B cell (primary cell): ENCODE measurements around the gene PARD3. TPM values are rescaled to one million over a fixed set of nuclear protein-coding genes. Genes with fewer than 3 reads are reported as not detected.

ENCODE experiments used
- ATAC-seq: fragments of 200-7000 bp; cut with Tn5 transposase; one replicate; pipeline ENCODE4 v1.10.0; 2021; ENCODE audit warnings: low read depth, mild to moderate bottlenecking, moderate number of reproducible peaks, moderate library complexity
- CTCF ChIA-PET: fragments of 350-600 bp; sonication (Branson Sonifier 250); formaldehyde crosslinking; loops from one replicate; lab custom pipeline; 2021; ENCODE audit warnings: antibody characterized with exemption, inconsistent platforms; lab: Charles Lee
- POLR2A ChIA-PET: fragments of 350-600 bp; sonication (Branson Sonifier 250); formaldehyde crosslinking; loops from one replicate; lab custom pipeline; 2021; ENCODE audit warnings: antibody characterized with exemption; lab: Charles Lee
- DNase-seq: peaks from one replicate; pipeline ENCODE4 v3.0.0; 2013
- H2AFZ ChIP-seq: 2 replicates; pipeline ENCODE4 v1.6.1; 2012; ENCODE audit warnings: mild to moderate bottlenecking, low read depth, low read length; ENCODE audit not compliant: insufficient read depth, poor library complexity, severe bottlenecking
- H3K27ac ChIP-seq, 2 donors: 1 replicate in 1 of 2; 2 replicates in 1 of 2; pipeline ENCODE4 v1.5.1; 2012 to 2013; ENCODE audit warnings: low read length in 2 of 2, mild to moderate bottlenecking in 2 of 2, moderate library complexity in 1 of 2
- H3K27me3 ChIP-seq, 4 experiments: fragments of 200-600 bp in 1 of 4; sonication (generic) in 1 of 4; replicated peaks in 1 of 4; 1 replicate in 2 of 4; 2 replicates in 2 of 4; pipeline versions ENCODE4 v1.6.1 to v1.7.0; 2013 to 2016; ENCODE audit warnings: low read length in 3 of 4, mild to moderate bottlenecking in 2 of 4, mixed read lengths in 1 of 4, moderate library complexity in 1 of 4; ENCODE audit not compliant: insufficient read depth in 4 of 4, control insufficient read depth in 3 of 4; ENCODE audit errors: control extremely low read depth in 1 of 4
- H3K36me3 ChIP-seq, 2 experiments: replicated peaks in 1 of 2; 1 replicate in 1 of 2; 2 replicates in 1 of 2; pipeline versions ENCODE4 v1.6.1 to v1.7.1; 2013; ENCODE audit warnings: low read length in 1 of 2; ENCODE audit not compliant: insufficient read depth in 2 of 2, control insufficient read depth in 1 of 2; ENCODE audit errors: control extremely low read depth in 1 of 2, extremely low read depth in 1 of 2
- H3K4me1 ChIP-seq, 2 donors: fragments of 200-600 bp in 1 of 2; sonication (generic) in 1 of 2; 1 replicate in 1 of 2; 2 replicates in 1 of 2; pipeline versions ENCODE4 v1.5.1 to v1.6.1; 2013 to 2017; ENCODE audit warnings: low read length in 2 of 2; ENCODE audit not compliant: control insufficient read depth in 2 of 2, insufficient read depth in 2 of 2
- H3K4me2 ChIP-seq: replicated peaks from 2 replicates; pipeline ENCODE3; 2012; ENCODE audit warnings: mild to moderate bottlenecking, low read depth, low read length; ENCODE audit not compliant: poor library complexity, severe bottlenecking
- H3K4me3 ChIP-seq, 5 experiments: fragments of 200-600 bp in 1 of 5; sonication (generic) in 1 of 5; 1 replicate in 3 of 5; 2 replicates in 2 of 5; pipeline versions ENCODE4 v1.5.1 to v1.7.0; 2011 to 2016; ENCODE audit warnings: low read length in 4 of 5, mild to moderate bottlenecking in 4 of 5, low read depth in 2 of 5, control low read depth in 1 of 5, moderate library complexity in 1 of 5; ENCODE audit not compliant: insufficient read depth in 1 of 5; ENCODE audit errors: control extremely low read depth in 1 of 5, extremely low read depth in 1 of 5
- H3K79me2 ChIP-seq: fragments of 200-600 bp; sonication (generic); one replicate; pipeline ENCODE4 v1.6.0; 2016; ENCODE audit warnings: low read length; ENCODE audit not compliant: control insufficient read depth, insufficient read depth
- H3K9ac ChIP-seq: fragments of 200-600 bp; sonication (generic); 2 replicates; pipeline ENCODE4 v1.6.1; 2017; ENCODE audit warnings: mild to moderate bottlenecking, low read length, moderate library complexity
- H3K9me3 ChIP-seq, 3 donors: one replicate each; pipeline versions ENCODE4 v1.6.1 to v1.7.1; 2013; ENCODE audit warnings: low read length in 2 of 3; ENCODE audit not compliant: control insufficient read depth in 2 of 3, insufficient read depth in 1 of 3; ENCODE audit errors: control extremely low read depth in 1 of 3
- H4K20me1 ChIP-seq: 2 replicates; pipeline ENCODE4 v1.6.0; 2012; ENCODE audit warnings: mild to moderate bottlenecking, low read length; ENCODE audit not compliant: insufficient read depth, control insufficient read depth, poor library complexity, severe bottlenecking
- H3K27ac Mint-ChIP-seq: one replicate; pipeline ENCODE4 v1.8.0; 2021; ENCODE audit warnings: mixed read lengths
- H3K27me3 Mint-ChIP-seq: one replicate; pipeline ENCODE4 v1.8.0; 2021; ENCODE audit warnings: mixed read lengths
- H3K4me1 Mint-ChIP-seq: one replicate; pipeline ENCODE4 v1.8.0; 2021; ENCODE audit warnings: mixed read lengths
- H3K4me3 Mint-ChIP-seq: one replicate; pipeline ENCODE4 v1.8.0; 2021; ENCODE audit warnings: mixed read lengths
- H3K9me3 Mint-ChIP-seq: one replicate; pipeline ENCODE4 v1.8.0; 2022; ENCODE audit warnings: mixed read lengths; ENCODE audit not compliant: insufficient read depth
- CTCF ChIP-seq: fragments of 200-600 bp; IDR thresholded peaks from one replicate; pipeline ENCODE4 v1.8.0; 2022; ENCODE audit warnings: antibody characterized with exemption, mild to moderate bottlenecking
- EZH2 ChIP-seq: IDR thresholded peaks from 2 replicates; pipeline ENCODE4 v1.6.1; 2012; ENCODE audit warnings: borderline replicate concordance, low read depth, mild to moderate bottlenecking, moderate library complexity, low read length; ENCODE audit not compliant: insufficient read depth, poor library complexity, severe bottlenecking
- WGBS: methylation state at CpG from one replicate; pipeline ENCODE4 v1.1.5; 2013; ENCODE audit warnings: missing lambda C conversion rate; ENCODE audit not compliant: insufficient coverage; 5-methylcytosine and 5-hydroxymethylcytosine counted together
- intact Hi-C: fragments of 100-400 bp; cut with micrococcal nuclease; formaldehyde crosslinking; loops from one replicate; pipeline ENCODE4 v1.10.0; 2022
- polyA plus RNA-seq: library from polyadenylated mRNA; depleted of rRNA; stranded (reverse); fragments of >200 nt; gene quantifications from 2 replicates; pipeline ENCODE4 v1.2.3, GENCODE V29; 2012
- total RNA-seq, 2 donors: library from RNA; stranded (reverse); fragments of 120-200 nt in 1 of 2; gene quantifications; 1 replicate in 1 of 2; 2 replicates in 1 of 2; pipeline versions ENCODE4 v1.2.3 to v1.2.4, GENCODE V29; 2013 to 2022

Gene PARD3
- total and polyA plus RNA-seq, 2 donors (not counting 1 experiment from before 2014, with no cell fraction given): not detected

GRCh38 chr10:34528320-34528719 is 286.8 kb downstream of the PARD3 start:
- Histone ChIP-seq H3K4me3 (no peak overlapping the region), H4K20me1 (no peaks in the 10 kb centered on the region), H3K9ac (no peak overlapping the region), H3K36me3 (no peaks in the 10 kb centered on the region), H3K27me3 (no peaks in the 10 kb centered on the region), H3K27ac (no peak overlapping the region), H3K4me1 (no peaks in the 10 kb centered on the region), H3K4me2 (no peak overlapping the region), H3K79me2 (no peaks in the 10 kb centered on the region), H3K9me3 (peaks cover 0 to 1% (median 0%) of the 10 kb centered on the region in 3 donors), H2AFZ (no peak overlapping the region)
- Mint-ChIP-seq H3K27me3 (no peaks in the 10 kb centered on the region), H3K4me3 (no peak overlapping the region), H3K27ac (no peak overlapping the region), H3K4me1 (no peaks in the 10 kb centered on the region), H3K9me3 (no peaks in the 10 kb centered on the region)
- intact Hi-C loops: no loop called here
- CTCF ChIA-PET: no interaction called here
- DNase-seq (no peak), ATAC-seq (no peak)
- TF ChIP-seq CTCF (no peak), EZH2 (no peak)
- POLR2A ChIA-PET: no interaction called here
- WGBS: no CpG with 5 or more reads among the region's 3 CpGs

DNA sequence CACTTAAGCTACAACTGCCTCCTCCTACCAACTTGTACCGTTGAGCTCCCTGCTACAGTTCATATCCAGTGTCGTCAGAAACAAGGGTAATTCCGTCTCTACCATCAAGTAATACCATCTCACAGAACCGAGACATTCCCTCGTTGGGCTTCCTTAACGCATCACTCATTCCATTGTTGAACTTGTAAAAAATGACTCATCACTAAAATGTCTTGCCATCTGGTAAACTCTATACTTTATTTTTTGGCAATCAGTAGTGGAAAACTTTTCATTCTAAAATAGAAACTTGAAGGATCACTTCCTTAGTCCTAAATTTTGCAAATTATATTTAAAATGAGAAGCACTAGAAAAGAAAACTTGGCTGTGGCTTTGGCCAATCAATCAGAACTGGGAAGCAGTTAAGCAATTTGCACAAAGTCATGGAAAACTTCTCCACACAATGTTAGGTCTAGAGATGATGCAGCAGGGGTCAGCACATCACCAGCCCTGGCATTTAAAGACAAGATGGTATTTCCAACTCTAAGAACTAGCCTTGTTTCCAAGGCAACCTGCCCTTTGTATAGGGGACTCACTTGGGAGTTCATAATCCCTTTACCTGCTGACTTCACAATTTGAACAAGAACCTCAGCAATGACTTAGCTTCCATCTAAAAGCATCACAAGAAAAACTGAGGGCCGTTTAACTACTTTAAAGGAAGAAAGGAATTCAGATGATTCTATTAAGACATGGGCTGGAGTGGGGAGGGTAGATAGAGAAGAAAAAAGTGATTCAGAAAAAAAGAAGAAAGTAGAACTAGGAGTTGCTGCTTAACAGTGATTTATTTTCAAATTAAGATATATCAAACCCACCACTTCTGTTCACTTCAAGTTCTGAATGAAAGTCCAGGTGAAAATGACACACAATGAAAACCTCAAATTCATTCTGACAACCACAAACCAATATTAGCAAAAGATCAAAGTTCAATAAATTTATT is 288.1 kb downstream of the PARD3 start:
- Histone ChIP-seq H3K4me1 (no peaks in the 10 kb centered on the region), H3K79me2 (no peaks in the 10 kb centered on the region), H3K27me3 (no peaks in the 10 kb centered on the region), H3K9me3 (peaks cover 0 to 1% (median 0%) of the 10 kb centered on the region in 3 donors), H3K4me3 (no peak overlapping the region), H3K36me3 (no peaks in the 10 kb centered on the region), H2AFZ (no peak overlapping the region), H3K4me2 (no peak overlapping the region), H3K27ac (no peak overlapping the region), H3K9ac (no peak overlapping the region), H4K20me1 (no peaks in the 10 kb centered on the region)
- TF ChIP-seq EZH2: no peak
- TF ChIP-seq CTCF: no peak
- ATAC-seq: no peak
- no peak for DNase-seq
- Mint-ChIP-seq H3K4me1 (no peaks in the 10 kb centered on the region), H3K27me3 (no peaks in the 10 kb centered on the region), H3K27ac (no peak overlapping the region), H3K4me3 (no peak overlapping the region), H3K9me3 (no peaks in the 10 kb centered on the region)
- POLR2A ChIA-PET: no interaction called here
- CTCF ChIA-PET: no interaction called here
- WGBS: 97% methylated on average over 3 of the region's 7 CpGs
- intact Hi-C loops: no loop called here
